GM18517 (cell line): ENCODE data around the gene PHYH.
"Not testable (repeated sequence)": the region's sequence is repeated elsewhere in the genome, so short reads cannot be mapped to it uniquely, and the experiment has no call there.

Source experiments
- ATAC-seq: cut with Tn5 transposase; IDR thresholded peaks from one replicate; pipeline ENCODE4 v1.9.1; 2021; ENCODE audit warnings: mild to moderate bottlenecking, moderate library complexity; ENCODE audit not compliant: unreplicated experiment

The PHYH gene

DNA sequence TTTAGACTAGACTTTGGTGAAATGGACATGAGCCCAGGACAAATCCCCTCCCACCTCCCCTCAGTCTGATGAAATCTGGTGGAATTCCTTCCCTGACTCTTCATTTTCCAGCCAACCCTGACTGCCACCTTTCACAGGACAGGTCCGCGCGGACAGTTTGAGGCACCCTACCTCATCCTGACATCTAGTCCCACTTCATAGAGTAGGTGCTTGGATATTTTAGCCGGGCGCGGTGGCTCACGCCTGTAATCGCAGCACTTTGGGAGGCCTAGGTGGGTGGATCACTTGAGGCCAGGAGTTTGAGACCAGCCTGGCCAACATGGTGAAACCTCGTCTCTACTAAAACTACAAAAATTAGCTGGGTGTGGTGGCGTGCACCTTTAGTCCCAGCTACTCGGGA, 23.7 kb downstream of the PHYH start:
- ATAC-seq: not testable (repeated sequence)

DNA sequence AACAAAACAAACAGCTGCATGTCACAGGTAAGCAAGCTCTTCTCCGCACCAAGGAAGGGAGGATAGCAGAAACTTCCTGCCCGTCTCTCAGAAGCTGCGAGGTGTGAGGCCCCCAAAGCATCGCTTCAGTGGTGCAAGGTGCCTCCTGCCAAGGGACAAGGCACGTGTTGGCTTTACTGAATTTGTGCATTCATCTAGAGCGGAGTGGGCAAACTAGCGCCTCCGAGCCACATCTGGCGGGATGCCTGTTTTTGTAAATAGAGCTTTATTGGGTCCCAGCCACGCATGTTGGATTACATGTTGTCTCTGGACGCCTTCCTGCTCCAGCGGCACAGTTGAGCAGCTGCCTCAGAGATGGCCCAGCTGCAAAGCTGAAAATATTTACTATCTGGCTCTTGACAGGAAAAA, 27.7 kb downstream of the PHYH start:
- no peak for ATAC-seq

DNA sequence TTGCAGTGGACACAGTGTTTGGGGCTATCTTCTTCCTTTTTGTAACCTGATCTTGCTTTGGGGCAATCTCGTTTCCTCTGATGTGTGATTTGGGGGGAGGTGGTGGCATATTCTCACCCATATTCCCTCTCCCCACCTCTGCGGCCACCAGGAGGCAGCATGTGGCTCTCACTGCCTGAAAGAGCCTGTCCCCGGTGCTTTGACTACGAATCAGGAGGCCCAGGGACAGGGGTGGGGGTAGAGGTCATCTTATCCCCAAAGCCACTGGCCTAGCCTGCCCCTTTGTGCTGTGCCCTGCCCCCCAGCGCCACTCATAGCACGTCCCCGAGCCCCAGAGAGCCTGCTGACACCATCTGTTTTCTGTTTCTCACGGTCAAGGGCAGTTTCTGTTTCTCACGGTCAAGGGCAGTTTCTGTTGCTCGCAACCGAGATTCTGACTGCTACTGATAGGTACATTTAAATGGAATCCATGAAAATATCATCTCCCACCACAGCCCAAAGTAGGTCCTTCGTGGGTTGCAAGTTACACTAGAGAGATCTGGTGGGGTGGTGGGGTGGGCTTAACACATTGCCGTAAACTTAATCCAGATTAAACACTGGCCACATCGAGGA, 28.2 kb downstream of the PHYH start:
- ATAC-seq: no peak

DNA sequence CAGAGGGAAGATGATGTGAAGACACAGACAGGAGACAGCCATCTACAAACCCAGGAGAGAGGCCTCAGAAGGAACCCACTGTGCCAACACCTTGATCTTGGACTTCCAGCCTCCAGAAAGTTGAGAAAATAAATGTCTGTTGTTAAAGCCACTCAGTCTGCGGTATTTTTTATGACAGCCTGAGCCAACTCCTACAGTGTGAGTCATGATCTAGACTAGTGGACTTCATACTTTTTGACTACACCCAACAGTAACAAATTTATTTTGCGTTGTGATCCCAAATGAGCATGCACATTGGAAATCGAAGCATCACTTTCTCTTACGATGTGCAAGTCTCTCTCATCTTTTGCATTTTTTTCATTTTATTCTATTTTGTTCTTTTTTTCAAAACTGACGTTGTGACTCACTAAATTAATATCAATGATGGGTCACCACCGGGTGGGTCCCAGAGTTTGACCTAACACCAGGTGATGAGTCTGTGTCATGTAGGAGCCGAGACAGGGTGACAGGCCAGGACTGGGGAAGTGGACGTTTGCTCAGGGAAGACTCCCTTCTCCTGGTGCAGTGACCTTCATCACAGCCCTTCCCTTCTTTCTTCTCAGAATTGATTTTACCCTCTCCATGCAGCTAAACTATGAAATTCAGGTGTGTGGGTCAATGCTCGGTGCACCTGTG, 28.9 kb downstream of the PHYH start:
- no peak for ATAC-seq

DNA sequence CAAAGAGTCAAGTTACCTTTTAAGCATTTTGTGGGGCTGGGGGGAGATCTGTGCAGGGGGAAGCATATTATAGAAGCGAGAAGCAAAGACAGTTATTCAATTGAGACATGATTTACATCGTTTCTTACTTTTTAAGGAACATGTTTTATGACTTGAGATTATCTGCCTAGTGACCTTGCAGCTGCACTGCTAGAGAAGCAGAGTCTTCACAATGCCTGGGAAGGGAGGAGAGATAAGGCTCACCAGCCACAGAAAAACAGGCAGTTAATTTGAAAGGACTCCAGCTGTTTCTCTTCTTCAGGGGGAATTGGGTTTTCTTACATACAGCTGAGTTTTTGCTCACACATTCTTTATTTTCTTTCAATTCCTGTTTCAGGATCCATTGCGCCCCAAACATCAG, 31.0 kb downstream of the PHYH start:
- no peak for ATAC-seq

DNA sequence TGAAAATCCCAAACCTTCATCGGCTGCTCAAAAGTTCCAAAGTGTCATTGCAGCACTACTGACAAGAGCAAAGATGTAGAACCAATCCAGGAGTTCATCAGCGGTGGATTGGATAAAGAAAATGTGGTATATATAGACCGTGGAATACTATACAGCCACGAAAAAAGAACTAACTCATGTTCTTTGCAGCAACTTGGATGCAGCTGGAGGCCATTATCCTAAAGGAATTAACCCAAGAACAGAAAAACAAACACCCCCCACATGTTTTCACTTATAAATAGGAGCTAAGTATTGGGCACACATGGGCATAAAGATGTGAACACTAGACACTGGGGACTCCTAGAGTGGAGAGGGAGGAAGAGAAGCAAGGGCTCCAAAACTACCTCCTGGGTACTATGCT, 31.6 kb downstream of the PHYH start:
- no peak for ATAC-seq

DNA sequence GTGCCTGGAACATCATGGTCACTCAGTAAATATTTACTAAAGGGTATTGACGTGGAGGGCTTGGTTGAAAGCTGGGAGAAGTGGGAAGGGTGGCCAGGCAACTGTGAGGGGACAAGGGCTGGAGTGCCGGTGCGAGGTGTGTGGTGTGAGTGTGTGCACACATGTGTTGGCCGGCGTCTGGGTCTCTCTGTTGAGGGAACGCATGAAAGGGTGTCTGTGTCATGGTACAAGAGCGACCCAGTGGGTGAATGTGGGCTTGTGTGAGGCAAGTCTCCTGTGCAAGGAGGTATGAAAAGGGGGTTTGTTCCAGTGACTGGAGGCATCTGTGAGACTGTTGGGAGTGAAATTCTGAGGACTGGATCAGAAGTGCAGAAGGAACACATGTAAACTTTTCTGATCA, 36.3 kb downstream of the PHYH start:
- no peak for ATAC-seq

DNA sequence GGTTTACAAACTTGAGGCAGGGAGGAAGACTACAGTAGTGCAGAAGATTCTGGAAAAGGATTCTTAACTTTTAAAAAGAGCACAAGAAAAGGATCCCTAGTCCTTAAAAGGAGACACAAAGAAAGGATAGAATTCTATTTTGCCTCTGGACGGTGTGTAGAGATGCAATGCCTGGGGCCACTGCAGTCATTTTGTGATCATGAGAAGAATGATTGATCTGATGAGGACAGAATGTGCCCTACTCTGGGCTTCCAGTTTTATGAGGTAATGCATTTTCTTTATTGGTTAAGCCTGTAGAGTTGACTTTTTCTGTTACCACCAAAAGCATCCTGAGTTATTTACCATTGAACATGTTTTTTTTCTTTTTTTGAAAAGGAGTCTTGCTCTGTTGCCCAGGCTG, 37.4 kb downstream of the PHYH start:
- no peak for ATAC-seq

DNA sequence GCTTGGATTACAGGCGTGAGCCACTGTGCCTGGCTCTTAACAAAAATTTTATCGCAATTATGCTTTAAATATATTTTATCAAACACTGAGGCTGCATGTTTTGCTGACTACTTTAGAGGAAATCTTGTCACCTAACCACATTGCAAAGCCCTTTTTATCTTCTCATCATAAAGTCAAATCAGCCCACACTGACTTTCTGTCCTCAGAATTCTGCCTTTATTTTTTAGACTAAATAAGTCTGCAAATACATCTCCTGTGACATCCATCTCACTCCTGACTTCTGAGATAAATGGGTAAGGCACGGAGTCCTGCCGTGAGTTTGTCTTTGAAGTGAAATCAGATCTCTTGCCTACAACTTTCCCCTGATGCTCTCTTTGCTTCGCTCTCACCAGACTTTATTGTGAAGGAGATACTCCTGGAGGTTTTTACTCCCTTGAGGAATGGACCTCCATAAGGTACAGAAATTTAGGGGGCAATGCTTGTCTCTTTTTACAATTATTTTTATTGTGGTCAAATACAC, 42.2 kb downstream of the PHYH start:
- ATAC-seq: no peak

DNA sequence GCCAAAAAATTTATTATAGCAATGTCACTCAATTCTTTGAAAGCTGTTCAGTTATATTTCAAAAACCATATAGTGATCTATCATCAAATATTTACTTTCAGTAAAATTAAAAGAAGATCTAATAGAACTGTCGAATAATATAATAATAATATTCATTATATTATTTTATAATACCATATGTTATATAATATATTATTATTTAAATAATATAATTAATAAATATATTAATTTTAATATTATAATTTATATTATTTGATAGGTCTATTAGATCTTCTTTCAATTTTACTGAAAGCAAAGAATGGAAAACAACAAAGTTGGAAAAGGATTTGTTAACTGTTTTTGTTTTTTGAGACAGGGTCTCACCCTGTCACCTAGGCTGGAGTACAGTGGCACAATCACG, 43.2 kb downstream of the PHYH start:
- ATAC-seq: no peak

DNA sequence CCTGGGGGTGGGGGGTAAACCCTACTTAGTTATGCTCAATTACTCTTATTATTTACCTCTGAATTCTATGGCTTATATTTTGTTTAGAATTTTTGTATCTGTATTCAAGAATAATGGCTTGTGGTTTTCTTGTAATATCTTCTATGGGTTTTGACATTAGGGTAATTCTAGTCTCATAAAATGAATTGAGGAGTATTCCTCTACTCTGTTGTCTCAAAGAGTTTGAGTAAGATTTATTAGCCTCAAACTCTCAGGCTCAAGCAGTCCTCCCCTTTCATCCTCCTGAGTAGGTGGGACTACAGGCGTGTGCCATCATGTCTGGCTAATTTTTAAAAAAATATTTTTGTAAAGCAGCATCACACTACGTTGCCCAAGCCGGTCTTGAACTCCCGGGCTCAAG, 46.1 kb downstream of the PHYH start:
- no peak for ATAC-seq

DNA sequence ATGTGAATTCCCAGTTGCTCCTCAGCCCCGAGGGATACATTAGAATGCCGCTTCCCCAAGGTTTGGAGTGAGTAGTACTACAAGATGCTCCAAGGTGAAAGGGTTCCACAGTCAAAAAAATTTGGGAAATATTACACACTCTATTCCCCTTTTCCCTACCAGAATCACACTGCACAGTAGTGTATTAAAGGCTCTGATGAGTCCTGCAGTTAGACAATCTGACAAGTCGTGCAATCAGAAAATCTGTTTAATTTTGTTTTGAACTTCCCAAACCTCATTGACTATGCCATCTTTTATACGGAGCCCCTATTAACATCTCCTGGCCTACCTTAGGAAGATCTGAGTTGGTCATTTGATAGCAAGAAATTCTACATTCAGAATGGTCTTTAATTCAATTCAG, 52.1 kb downstream of the PHYH start:
- no peak for ATAC-seq

DNA sequence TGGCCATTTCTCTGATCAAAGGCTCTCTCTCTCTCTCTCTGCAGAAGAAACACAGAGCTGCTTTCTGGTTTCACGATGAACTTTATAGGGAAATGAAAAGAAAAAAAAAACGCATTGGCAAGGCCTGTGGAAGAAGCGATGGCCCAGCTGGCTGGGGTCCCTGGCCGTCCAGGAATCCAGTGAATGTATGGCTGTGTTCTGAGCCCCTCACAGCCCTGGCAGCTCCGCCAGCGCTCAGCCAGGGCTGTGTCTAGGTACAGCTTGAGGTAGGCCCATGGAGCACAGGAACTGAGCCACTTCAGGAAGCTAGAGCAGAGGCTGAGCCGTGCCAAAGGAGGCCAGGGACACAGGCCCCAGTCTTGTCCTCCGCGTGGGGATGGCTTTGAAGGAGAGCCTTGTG, 52.6 kb downstream of the PHYH start:
- no peak for ATAC-seq

DNA sequence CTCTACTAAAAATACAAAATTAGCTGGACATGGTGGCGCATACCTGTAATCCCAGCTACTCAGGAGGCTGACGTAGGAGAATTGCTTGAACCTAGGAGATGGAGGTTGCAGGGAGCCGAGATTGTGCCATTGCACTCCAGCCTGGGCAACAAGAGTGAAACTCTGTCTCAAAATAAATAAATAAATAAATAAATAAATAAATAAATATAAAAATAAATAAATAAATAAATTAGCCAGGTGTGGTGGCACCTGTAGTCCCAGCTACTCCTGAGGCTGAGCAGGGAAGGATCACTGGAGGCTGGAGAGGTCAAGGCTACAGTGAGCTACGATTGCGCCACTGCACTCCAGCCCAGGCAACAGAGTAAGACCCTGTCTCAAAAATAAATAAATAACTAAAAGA, 57.6 kb downstream of the PHYH start:
- not testable (repeated sequence) for ATAC-seq

DNA sequence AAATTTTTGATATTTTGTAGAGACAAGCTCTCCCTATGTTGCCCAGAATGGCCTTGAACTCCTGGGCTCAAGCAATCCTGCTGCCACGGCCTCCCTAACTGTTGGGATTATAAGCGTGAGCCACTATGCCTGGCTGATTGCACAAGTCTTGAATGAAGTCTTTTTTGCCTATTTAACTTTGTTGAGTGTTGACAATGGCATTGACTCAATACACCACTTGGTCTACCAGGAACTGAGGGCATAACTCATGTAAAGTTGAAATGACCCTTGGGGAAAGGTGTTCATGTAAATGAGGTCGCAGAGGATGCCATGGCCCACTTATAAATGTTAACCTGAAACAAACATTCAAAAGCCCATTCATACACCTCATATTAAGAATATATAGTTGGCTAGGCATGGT, 58.3 kb downstream of the PHYH start:
- ATAC-seq: no peak

DNA sequence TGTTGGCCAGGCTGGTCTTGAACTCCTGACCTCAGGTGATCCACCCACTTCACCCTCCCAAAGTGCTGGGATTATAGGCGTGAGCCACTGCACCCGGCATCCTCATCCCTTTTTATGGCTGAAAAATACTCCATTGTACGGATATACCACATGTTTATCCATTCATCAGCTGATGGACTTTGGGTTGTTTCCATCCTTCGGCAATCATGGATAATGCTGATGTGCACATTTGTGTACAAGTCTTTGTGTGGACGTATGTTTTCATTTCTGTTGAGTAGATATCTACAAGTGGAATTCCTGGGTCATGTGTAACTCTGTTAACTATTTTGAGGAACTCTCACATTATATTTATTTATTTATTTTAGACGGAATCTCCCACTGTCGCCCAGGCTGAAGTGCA, 59.9 kb downstream of the PHYH start:
- no peak for ATAC-seq

DNA sequence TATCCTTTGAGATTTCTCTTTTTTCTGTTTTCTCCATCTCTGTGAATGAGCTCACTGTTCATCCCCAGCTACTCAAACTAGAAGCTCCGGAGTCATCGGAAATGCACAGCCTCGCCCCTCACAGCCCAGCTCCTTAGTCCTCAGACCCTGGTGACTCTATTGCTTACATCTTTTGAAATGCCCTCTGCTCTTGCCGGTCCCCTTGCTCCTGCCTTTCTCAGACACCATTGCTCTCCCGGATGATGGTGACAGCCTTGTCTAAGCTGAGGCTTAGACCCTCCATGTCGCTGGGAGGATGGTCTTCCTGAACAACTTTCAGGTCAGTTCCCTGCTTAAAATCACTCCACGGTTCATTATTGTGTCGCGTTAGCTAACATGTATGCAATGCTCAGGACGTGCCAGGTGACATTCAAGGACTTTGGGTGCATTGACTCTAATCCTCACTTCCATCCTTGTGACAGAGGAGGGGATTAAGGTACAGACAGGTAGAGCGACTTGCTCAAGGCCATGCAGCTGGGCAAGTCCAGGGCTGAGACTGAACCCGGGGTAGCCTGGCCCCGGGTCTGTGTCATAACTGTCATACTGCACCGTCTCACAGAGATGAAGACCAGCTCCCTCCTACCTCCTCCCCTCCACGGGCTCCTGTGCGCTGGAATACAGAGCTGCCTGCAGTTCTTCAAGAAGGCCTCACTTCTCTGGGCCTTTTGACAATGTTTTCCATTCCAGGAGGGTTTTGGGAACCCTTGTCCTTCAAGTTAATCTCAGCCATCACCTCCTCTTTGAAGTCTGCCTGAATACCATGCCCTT, 61.4 kb downstream of the PHYH start:
- ATAC-seq: no peak

DNA sequence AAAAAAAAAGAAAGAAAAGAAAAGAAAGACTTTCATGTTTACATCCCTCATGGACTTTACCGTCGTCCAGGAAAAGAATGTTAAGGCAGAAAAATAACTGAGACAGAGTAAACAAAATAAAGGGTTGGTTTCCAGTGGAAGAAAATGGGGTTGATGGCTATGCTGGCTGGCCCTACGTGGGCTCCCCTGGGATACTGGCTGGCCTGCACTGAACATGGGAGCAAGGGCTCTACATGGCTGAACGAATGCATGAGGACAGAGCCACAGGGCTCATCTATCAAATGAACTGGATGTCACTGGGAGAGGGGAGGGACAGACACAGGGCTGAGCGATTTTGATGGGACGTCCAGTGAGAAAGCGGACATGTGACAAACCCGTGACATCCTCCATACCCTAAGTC, 63.2 kb downstream of the PHYH start:
- ATAC-seq: no peak

DNA sequence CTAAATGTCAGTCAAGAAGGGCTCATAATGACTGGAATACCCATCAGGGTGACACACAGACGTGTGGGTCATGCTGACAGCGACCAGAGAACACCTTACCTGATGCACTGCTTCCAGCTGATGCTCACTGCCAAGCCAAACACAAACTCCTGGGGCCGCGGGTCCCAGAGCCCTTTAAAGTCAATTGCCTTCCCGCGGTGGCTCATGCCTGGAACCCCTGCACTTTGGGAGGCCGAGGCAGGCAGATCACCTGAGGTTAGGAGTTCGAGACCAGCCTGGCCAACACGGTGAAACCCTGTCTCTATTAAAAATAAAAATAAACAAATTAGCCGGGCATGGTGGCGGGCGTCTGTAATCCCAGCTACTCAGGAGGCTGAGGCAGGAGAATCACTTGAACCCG, 65.1 kb downstream of the PHYH start:
- ATAC-seq: not testable (repeated sequence)

DNA sequence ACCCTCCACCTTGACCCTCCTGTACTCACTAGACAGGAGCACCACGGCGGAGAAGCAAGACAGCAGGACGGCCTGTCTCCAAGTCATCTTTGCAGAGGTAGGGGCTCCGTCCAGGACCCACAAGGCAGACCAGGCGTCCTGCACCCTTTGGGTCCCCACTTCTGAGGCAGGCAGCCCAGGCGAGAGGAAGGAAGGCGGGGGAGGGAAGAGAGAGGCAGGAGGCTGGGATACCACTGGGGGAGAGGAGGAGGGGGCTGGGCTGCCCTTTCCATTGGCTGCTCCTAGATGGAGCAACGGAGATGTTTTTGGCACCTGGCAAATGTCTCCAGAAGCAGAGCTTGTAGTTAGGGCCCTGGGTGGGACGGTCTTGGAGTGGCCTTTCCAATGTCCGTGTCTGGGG, 65.7 kb downstream of the PHYH start, which contains the start of gene UCMA:
TSS of gene UCMA (minus strand) at position 203 of the 400 bp plus-strand sequence. CDS start at position 87, 116 bp downstream.
- no peak for ATAC-seq

DNA sequence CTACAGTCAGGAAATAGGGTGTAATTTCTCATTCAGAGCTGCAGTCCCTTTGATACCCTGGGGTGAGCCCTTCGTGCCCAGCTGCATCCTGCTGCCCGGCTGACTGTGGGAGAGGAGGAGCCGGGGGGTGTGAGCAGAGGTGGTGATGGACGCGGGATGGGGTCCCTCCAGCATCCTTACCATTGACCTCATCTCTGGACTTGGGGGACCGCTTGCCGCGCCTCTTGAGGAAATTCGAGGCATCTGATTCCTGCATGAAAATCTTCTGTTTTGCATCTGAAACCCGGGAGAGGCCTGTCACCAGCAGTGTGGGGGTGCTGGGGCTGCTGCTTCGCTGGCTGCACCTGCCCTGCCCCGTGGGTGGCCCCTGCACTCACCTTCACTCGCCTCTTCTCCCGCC, 66.5 kb downstream of the PHYH start:
- no peak for ATAC-seq

DNA sequence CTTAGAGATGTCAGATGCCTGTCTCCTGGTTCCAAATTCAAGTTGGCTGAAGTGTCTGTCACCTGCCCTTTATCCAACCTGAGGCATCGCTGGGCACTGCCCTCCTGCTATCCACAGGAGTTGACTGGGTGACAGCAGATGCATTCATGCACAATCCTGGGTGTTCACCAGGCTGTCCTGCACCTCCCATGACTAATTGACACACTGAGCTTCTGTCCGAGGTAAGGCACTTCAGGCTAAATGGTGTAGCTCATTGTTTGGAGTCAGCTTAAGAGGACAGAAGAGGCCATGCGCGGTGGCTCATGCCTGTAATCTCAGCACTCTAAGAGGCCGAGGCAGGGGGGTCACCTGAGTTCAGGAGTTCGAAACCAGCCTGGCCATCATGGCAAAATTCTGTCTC, 68.1 kb downstream of the PHYH start:
- ATAC-seq: no peak
